IMR-90 (cell line): Measurements from ENCODE around the gene TLR9. TPM values are rescaled to one million over a fixed set of nuclear protein-coding genes. Genes with fewer than 3 reads are reported as not detected.

Experiments used
- ATAC-seq: fragments of 200-7000 bp; cut with Tn5 transposase; 2 replicates; pipeline ENCODE4 v1.9.1; 2020; ENCODE audit warnings: low read depth, mild to moderate bottlenecking, moderate library complexity
- BruUV-seq: library from RNA; stranded (reverse); fragments of 400-500 nt; replicated peaks from 2 replicates; lab custom pipeline; 2021; lab: Mats Ljungman, UMichigan
- CTCF ChIA-PET: fragments of 300-600 bp; formaldehyde crosslinking; extraction: SDS; loops from one replicate; lab custom pipeline; 2021; ENCODE audit warnings: antibody characterized with exemption; lab: Yijun Ruan, JAX
- POLR2A ChIA-PET: fragments of 300-600 bp; sonication (Branson Sonifier 250); formaldehyde crosslinking; loops from one replicate; lab custom pipeline; 2022; ENCODE audit warnings: antibody characterized with exemption; ENCODE audit not compliant: unreplicated experiment; lab: Charles Lee
- DNase-seq: peaks from one replicate; pipeline ENCODE4 v3.0.0; 2013
- H2AFZ ChIP-seq: replicated peaks from 2 replicates; pipeline ENCODE3; 2013; ENCODE audit warnings: low read length, mild to moderate bottlenecking; ENCODE audit not compliant: poor library complexity
- H2AK5ac ChIP-seq: 2 replicates; pipeline ENCODE4 v1.6.1; 2013; ENCODE audit warnings: low read depth, low read length, inconsistent platforms
- H2AK9ac ChIP-seq: replicated peaks from 2 replicates; pipeline ENCODE3; 2013; ENCODE audit warnings: mild to moderate bottlenecking, low read depth, low read length, moderate library complexity; ENCODE audit not compliant: poor library complexity
- H2BK120ac ChIP-seq: 2 replicates; pipeline ENCODE4 v1.6.1; 2013; ENCODE audit warnings: low read depth, low read length, inconsistent platforms
- H2BK15ac ChIP-seq: 3 replicates; pipeline ENCODE4 v1.6.1; 2013; ENCODE audit warnings: low read depth, low read length, inconsistent platforms
- H2BK20ac ChIP-seq: 2 replicates; pipeline ENCODE4 v1.6.1; 2013; ENCODE audit warnings: low read depth, mild to moderate bottlenecking, inconsistent platforms, low read length, moderate library complexity
- H2BK5ac ChIP-seq: 2 replicates; pipeline ENCODE4 v1.6.1; 2013; ENCODE audit warnings: mild to moderate bottlenecking, low read depth, low read length, inconsistent platforms; ENCODE audit not compliant: poor library complexity, severe bottlenecking
- H3K14ac ChIP-seq: replicated peaks from 2 replicates; pipeline ENCODE4 v1.6.1; 2013; ENCODE audit warnings: low read depth, low read length, inconsistent platforms
- H3K18ac ChIP-seq: 2 replicates; pipeline ENCODE4 v1.6.1; 2013; ENCODE audit warnings: low read depth, low read length, control low read depth
- H3K23ac ChIP-seq: 2 replicates; pipeline ENCODE4 v1.6.1; 2013; ENCODE audit warnings: low read depth, low read length, inconsistent platforms
- H3K27ac ChIP-seq: 2 replicates; pipeline ENCODE4 v1.5.1; 2013; ENCODE audit warnings: mild to moderate bottlenecking, control low read depth, low read length; ENCODE audit not compliant: insufficient read depth
- H3K27me3 ChIP-seq: 2 replicates; pipeline ENCODE4 v1.6.1; 2013; ENCODE audit warnings: low read length; ENCODE audit not compliant: control insufficient read depth, insufficient read depth
- H3K36me3 ChIP-seq: 2 replicates; pipeline ENCODE4 v1.6.1; 2013; ENCODE audit warnings: low read length, mixed read lengths; ENCODE audit not compliant: control insufficient read depth, insufficient read depth
- H3K4ac ChIP-seq: 2 replicates; pipeline ENCODE4 v1.6.1; 2013; ENCODE audit warnings: low read depth, low read length, inconsistent platforms
- H3K4me1 ChIP-seq: 2 replicates; pipeline ENCODE4 v1.6.1; 2013; ENCODE audit warnings: low read length, mixed read lengths; ENCODE audit not compliant: control insufficient read depth, insufficient read depth
- H3K4me2 ChIP-seq: 2 replicates; pipeline ENCODE4 v1.6.1; 2013; ENCODE audit warnings: low read depth, mild to moderate bottlenecking, control low read depth, low read length, moderate library complexity
- H3K4me3 ChIP-seq: 2 replicates; pipeline ENCODE4 v1.5.1; 2013; ENCODE audit warnings: low read depth, mild to moderate bottlenecking, control low read depth, low read length, moderate library complexity; ENCODE audit not compliant: insufficient read depth
- H3K56ac ChIP-seq: 2 replicates; pipeline ENCODE4 v1.6.1; 2013; ENCODE audit warnings: low read length, inconsistent platforms; ENCODE audit not compliant: insufficient read depth; ENCODE audit errors: extremely low read depth
- H3K79me1 ChIP-seq, 2 experiments: 2 replicates each; pipeline ENCODE4 v1.6.1; 2013; ENCODE audit warnings: low read length in 2 of 2, inconsistent platforms in 1 of 2, low read depth in 1 of 2
- H3K9ac ChIP-seq: 2 replicates; pipeline ENCODE4 v1.6.1; 2013; ENCODE audit warnings: low read depth, low read length, control low read depth
- H3K9me1 ChIP-seq: 2 replicates; pipeline ENCODE4 v1.6.1; 2013; ENCODE audit warnings: low read length, inconsistent platforms; ENCODE audit not compliant: insufficient read depth
- H3K9me3 ChIP-seq: 2 replicates; pipeline ENCODE4 v1.6.1; 2013; ENCODE audit warnings: low read length; ENCODE audit not compliant: control insufficient read depth, insufficient read depth
- H4K20me1 ChIP-seq: 2 replicates; pipeline ENCODE4 v1.6.1; 2013; ENCODE audit warnings: low read length, inconsistent platforms; ENCODE audit not compliant: insufficient read depth
- H4K5ac ChIP-seq: 2 replicates; pipeline ENCODE4 v1.6.1; 2013; ENCODE audit warnings: mild to moderate bottlenecking, low read depth, low read length, control low read depth
- H4K8ac ChIP-seq, 2 experiments: 2 replicates each; pipeline ENCODE4 v1.6.1; 2013; ENCODE audit warnings: low read depth in 2 of 2, low read length in 2 of 2, control low read depth in 1 of 2, inconsistent platforms in 1 of 2
- H4K91ac ChIP-seq: 2 replicates; pipeline ENCODE4 v1.6.1; 2013; ENCODE audit warnings: low read depth, low read length, inconsistent platforms; ENCODE audit not compliant: insufficient read depth
- RFX5 ChIP-seq: IDR thresholded peaks from 2 replicates; pipeline ENCODE4 v1.8.0; 2012; ENCODE audit warnings: low read depth, mild to moderate bottlenecking, low read length, moderate library complexity
- WGBS, 2 experiments: methylation state at CpG; one replicate each; pipeline versions ENCODE4 v1.1.5 to v1.1.7; 2013; ENCODE audit warnings: missing lambda C conversion rate in 2 of 2; ENCODE audit not compliant: insufficient read length in 1 of 2; ENCODE audit errors: extremely low coverage in 2 of 2; 5-methylcytosine and 5-hydroxymethylcytosine counted together
- dilution Hi-C: fragments of 300-500 bp; cut with HindIII; formaldehyde crosslinking; loops from one replicate; pipeline ENCODE4 v1.14.3; 2018; ENCODE audit warnings: low sequenced_read_pairs; ENCODE audit not compliant: unreplicated experiment
- in situ Hi-C: fragments of 300-500 bp; cut with MboI; formaldehyde crosslinking; loops from 3 replicates; pipeline ENCODE4 v1.14.3; 2019; ENCODE audit warnings: low sequenced_read_pairs, inconsistent platforms, mixed read lengths
- intact Hi-C: fragments of 100-400 bp; cut with micrococcal nuclease; formaldehyde crosslinking; loops from 2 replicates; pipeline ENCODE4 v1.10.0; 2022
- polyA plus RNA-seq, 3 experiments: library from polyadenylated mRNA; depleted of rRNA; stranded (reverse); fragments of >200 nt; gene quantifications; 2 replicates each; pipeline ENCODE4 v1.2.3, GENCODE V29; 2012; ENCODE audit warnings: low replicate concordance in 1 of 3
- total RNA-seq: library from RNA; depleted of rRNA; stranded (reverse); fragments of >200 nt; gene quantifications from 2 replicates; pipeline ENCODE4 v1.2.3, GENCODE V29; 2012

Gene TLR9
- total and polyA plus RNA-seq, 2 of the 4 experiments (the other 2 are of a cell fraction) = not detected

DNA sequence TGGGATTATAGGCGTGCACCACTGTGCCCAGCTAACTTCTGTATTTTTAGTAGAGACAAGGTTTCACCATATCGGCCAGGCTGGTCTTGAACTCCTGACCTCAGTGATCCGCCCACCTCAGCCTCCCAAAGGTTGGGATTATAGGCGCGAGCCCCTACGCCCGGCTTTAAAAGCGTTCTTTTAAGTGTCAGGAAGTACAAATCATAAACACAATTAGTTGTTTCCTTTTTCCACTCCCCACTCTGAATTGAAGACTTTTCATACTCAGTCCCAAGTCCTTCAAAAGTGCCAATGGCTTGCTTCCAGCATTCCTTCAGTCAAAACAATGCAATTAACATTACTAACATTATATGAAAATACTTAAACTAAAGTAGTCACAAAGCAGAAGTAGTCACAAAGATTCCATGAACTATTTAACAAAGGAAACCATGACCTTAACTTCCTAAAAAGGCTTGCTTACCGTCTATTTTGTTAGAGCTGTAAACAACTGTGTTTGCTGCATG, 44.9 kb upstream of the TLR9 start:
- no peaks in the 10 kb centered on the region for H3K27me3 ChIP-seq
- H3K4ac ChIP-seq = no peak overlapping the region
- H2AK9ac ChIP-seq = no peak overlapping the region
- no peak overlapping the region for H3K4me2 ChIP-seq
- ChIA-PET CTCF (interaction anchor here (1.3 kb wide), 1 partner anchor 50 kb away, joined by 3 read pairs; no protein-coding TSS in a partner anchor), POLR2A (no interaction called here)
- DNase-seq (no peak), ATAC-seq (no peak; the same call in 1 of the 2 replicates)
- no peak overlapping the region for H3K14ac ChIP-seq
- no peak overlapping the region for H2BK20ac ChIP-seq
- no CpG with 5 or more reads among the region's 9 CpGs for WGBS, 2 experiments
- H3K79me1 ChIP-seq = peaks cover 16 to 49% of the 10 kb centered on the region in 2 experiments
- H2BK15ac ChIP-seq = no peak overlapping the region
- peaks cover 73% of the 10 kb centered on the region for H4K20me1 ChIP-seq
- TF ChIP-seq RFX5 = no peak
- no TSS peak for BruUV-seq
- H2BK5ac ChIP-seq = no peak overlapping the region
- no peak overlapping the region for H4K8ac ChIP-seq
- dilution Hi-C loops = no loop called here
- H4K91ac ChIP-seq = no peak overlapping the region
- peak overlapping the region; percentile 32; the same call in 1 of the 2 replicates for H3K23ac ChIP-seq
- H2BK120ac ChIP-seq = no peak overlapping the region
- H3K9me1 ChIP-seq = peaks cover 9% of the 10 kb centered on the region; the same call in 1 of the 2 replicates
- H2AFZ ChIP-seq = no peak overlapping the region
- intact Hi-C loops = no loop called here
- H3K18ac ChIP-seq = no peak overlapping the region
- peaks cover 4% of the 10 kb centered on the region; the same call in 1 of the 2 replicates for H3K4me1 ChIP-seq
- in situ Hi-C loops = no loop called here
- no peak overlapping the region for H3K9ac ChIP-seq
- no peak overlapping the region for H3K4me3 ChIP-seq
- no peak overlapping the region; the same call in 1 of the 2 replicates for H3K27ac ChIP-seq
- no peak overlapping the region for H3K56ac ChIP-seq
- H3K9me3 ChIP-seq = no peaks in the 10 kb centered on the region
- no peak overlapping the region for H4K5ac ChIP-seq
- no peak overlapping the region for H2AK5ac ChIP-seq
- peaks cover 36% of the 10 kb centered on the region for H3K36me3 ChIP-seq
